Left hindlimb (tissue), 1 donor: ENCODE results near the gene ADD2.
"Not testable (repeated sequence)": the region's sequence is repeated elsewhere in the genome, so short reads cannot be mapped to it uniquely, and the experiment has no call there.

Experiments used
- DNase-seq: peaks from one replicate; pipeline ENCODE4 v3.0.0-alpha.2; 2018

Gene ADD2, protein sequence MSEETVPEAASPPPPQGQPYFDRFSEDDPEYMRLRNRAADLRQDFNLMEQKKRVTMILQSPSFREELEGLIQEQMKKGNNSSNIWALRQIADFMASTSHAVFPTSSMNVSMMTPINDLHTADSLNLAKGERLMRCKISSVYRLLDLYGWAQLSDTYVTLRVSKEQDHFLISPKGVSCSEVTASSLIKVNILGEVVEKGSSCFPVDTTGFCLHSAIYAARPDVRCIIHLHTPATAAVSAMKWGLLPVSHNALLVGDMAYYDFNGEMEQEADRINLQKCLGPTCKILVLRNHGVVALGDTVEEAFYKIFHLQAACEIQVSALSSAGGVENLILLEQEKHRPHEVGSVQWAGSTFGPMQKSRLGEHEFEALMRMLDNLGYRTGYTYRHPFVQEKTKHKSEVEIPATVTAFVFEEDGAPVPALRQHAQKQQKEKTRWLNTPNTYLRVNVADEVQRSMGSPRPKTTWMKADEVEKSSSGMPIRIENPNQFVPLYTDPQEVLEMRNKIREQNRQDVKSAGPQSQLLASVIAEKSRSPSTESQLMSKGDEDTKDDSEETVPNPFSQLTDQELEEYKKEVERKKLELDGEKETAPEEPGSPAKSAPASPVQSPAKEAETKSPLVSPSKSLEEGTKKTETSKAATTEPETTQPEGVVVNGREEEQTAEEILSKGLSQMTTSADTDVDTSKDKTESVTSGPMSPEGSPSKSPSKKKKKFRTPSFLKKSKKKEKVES

DNA sequence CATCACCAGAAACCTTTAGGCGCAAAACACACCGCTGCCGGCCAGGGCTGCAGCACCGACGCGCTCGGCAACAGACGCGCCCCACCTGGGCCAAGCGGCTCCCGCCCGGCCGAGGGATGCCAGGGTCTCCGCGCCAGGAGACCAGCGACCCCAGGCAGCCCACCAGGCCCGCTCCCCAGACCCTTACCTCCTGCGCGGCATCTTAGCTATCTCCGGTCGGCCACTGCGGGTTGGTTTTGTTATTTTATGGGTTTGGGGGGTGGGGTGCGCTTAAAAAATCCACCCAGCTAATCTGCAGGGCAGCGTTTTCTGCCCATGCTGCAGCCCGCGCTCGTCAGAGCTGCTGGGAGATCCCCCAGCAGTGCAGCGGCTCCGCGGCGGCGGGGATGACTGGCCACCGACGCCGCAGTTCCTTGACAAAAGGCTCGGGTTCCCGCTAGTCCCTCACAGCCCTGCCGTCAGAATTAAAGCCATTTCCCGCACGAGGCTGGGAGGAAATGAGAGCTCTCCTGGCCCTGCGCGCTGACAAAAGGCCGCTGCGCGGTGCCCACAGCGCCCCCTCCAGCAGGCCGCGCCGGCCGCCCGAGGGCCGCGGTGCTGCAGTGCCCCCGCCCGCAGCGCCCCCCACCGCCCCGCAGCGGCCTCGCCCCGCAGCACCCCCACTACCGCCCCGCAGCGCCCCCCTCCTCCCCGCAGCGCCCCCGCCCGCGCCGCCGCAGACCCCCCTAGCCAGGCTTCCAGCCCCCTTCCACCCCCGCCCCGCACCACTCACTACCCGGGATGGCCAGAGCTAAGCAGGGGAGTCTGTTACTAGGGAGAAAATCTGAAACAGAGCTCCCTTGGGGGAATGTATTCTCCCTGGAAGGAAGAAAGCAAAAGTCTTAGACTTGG lies at the start of gene ADD2:
Gene ADD2 (minus strand): TSS at position 502 of the 891 bp plus-strand sequence. CDS start 61,792 bp downstream, outside the sequence.
- no peak for DNase-seq

DNA sequence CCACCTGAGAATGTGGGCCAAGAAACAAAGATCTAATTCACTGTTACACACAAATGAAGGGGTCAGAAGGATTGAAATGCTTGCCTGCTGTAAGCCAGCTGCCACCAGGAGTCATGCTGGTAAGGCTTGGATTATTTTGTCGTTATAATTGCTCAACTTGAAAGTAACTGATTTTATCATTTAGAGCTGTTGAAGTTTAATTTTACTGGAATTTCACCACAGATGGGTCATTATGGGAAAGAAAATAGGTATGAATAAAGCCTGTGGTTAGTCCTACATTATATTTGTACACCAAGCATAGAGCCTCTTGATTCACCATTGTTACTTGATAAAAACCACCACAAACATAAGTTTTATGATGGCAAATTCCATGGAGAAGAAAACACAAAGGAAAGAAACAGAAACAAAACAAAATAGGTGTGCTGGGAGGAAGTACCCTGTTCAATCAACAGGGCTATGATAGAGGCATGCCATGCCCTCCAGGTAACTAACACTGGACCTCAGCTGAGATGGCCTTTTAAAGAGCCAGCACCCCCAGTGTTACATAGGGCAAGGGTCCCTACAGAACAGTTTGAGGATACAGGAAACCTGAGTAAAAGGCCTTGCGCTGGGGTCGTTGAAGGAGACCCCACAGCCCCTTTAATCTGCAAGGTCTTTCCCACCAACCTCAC lies 49.4 kb upstream of the ADD2 start:
- no peak for DNase-seq

DNA sequence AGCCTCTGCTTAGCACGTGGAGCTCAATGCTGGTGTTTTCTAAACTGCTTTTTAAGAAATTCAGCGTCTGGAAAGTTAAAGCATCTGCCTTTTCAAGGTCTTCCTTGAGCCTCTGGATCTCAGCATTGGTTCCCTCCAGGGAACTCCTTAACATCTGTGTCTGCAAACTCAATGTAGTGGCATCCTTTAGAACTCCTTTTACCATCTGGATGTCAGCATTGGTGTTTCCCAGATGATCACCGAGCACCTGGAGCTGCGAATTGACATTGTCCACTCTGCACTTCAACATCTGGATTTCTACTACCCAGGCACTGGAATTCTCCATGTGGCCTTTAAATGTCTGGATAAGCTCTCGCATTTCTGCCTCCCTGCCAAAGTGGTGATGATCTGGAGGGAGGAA lies 48.7 kb upstream of the ADD2 start:
- no peak for DNase-seq

DNA sequence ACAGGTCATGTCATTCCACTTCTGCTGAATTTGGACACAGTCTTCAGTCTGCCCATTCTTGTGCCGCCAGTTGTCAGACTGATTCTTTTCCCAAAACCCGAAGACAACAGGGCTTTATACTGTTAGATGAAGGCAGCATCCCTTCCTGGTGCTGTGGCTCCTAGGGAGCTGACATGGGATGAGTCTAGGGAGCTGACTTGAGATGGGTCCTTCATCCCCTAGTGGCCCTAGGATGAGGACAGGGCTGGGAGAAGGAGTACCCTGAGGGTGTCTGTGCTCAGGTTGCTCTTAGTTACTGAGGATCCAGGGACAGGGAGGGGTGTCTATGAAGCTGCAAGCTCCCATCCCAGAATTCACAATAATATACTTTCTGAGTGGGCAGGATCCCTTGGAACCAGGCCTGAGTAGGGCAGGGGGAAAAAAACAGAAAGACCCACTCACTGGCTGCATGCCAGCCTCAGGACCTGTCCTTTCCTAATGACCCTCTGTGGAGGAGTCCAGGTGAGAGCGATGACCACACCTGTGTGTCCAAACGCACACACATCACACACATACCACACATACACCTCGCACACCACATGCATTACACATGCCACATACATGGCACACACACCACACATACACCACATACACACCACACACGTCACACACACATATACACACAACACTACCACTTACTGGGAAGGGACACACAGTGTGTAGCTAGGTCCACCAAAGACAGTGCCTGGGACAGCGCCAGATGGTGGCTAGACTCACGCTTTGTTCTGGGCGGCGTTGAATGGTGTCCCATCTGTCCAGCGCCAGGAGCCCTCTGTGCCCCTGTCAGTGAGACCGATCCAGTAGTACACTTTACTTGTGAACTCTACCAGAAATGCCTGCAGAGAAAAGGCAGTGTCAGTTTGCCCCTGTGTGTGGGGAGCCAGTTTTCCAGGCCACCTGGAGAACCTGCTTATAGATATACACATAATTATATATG lies 41.3 kb upstream of the ADD2 start:
- no peak for DNase-seq

DNA sequence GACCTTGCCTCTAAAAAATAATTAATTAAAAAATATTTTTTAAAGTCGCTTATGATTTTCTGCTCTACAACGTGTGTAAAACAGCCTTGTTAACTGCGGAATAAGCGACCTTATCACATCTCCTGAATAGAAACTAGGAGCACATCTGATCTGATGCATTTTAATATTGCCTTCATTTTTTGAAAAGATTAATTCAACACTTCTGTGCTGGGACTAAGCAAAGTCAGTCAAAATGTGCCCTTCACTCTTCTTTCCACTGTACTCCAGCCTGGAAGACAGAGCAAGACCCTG lies 39.8 kb upstream of the ADD2 start:
- DNase-seq = no peak

DNA sequence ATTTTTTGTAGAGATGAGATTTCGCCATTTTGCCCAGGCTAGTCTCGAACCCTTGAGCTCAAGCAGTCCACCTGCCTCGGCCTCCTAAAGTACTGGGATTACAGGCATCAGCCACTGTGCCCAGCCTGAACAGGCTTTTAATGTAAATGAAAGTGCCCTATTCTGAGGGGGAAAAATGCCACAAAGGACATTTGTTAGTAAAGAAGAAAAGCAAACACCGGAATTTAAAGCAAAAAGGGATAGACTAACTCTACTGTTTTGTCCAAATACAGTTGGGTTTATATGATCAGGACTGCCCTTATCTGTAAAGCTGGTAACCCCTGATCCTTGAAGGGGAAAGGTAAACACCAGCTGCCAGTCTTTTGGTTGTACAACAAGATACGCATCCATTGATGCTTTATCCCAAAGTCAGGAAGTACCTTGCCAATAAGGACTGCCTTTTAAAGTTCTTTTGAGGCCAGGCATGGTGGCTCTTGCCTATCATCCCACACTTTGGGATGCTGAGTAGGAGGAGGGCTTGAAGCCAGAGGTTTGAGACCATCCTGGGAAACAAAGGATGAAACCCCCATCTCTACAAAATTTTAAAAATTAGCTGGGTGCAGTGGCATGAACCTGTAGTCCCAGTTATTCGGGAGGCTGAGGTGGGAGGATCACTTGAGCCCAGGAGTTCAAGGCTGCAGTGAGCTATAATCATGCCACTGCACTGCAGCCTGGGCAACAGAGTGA lies 39.3 kb upstream of the ADD2 start:
- no peak for DNase-seq

DNA sequence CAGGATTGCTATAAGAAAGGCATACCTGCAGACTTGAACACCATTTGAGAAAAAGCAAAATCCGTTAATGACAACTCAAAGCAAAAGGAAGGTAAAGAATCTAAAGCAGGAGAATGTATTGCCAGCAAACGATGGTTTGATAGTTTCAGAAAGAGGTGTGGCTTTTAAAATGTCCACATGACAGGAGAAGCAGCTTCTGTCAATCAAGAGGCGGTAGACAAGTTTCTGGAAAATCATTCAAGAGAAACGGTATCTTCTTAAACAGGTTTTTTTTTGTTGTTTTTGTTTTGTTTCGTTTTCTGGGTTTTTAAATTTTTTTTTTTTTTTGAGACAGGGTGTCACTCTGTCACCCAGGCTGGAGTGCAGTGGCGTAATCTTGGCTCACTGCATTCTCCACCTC lies 38.6 kb upstream of the ADD2 start:
- no peak for DNase-seq

DNA sequence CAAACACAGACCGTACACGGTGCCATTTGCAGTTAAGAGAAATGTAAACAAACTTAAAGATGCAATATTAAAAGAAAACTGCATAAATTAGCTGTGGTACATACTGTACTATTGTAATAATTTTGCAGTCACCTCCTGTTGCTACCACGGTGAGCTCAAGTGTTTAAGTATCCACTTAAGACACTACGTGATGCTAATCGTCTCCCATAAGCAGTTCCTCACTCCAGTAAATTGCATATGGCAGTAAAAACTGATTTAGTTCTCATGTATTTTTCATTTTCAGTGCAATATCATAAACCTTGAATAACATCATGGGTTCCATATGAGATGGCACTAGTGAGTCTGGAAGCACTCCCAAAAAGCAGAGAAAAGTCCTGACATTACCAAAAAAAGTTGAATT lies 38.0 kb upstream of the ADD2 start:
- no peak for DNase-seq

DNA sequence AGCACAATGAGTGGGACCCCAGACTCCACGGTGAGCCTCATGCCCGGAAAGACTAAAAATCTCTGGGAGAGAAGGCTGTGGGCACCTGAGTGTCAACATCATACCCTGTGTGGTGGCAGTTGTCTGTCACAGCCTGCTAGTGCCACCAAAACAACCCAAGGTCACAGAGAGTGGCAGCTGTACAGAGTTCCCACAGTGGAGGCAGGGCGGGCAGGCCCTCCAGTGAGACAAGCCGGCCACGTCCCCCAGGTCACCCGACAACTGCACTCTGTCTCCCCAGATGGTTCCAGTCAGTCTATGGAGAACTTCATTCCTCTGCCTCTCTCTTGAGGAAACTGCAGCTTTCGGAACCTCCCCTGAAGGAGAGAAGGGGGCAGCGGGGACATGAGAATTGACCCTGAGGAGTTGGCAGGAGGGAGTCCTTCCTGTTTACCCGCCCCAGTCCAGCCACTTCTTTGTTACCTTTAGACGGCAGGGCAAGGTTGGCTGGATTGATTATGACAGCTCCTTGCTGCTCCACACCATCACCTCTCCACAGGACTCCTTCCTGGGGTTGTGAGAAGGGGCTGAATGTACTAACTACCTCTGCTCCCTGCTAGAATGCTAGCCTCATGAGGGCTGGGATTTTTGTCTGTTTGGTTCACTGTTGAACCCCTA lies 33.7 kb upstream of the ADD2 start:
- DNase-seq = no peak

DNA sequence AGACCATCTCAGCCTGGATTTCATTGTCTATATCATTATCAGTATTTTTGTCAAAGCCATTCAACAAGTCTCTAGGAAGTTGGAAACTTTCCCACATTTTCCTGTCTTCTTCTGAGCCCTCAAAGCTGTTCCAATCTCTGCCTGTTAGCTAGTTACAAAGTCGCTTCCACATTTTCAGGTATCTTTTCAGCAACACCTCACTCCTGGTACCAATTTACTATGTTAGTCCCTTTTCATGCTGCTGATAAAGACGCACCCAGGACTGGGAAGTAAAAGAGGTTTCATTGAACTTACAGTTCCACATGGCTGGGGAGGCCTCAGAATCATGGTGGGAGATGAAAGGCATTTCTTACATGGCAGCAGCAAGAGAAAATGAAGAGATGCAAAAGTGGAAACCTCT lies 31.7 kb upstream of the ADD2 start:
- no peak for DNase-seq

DNA sequence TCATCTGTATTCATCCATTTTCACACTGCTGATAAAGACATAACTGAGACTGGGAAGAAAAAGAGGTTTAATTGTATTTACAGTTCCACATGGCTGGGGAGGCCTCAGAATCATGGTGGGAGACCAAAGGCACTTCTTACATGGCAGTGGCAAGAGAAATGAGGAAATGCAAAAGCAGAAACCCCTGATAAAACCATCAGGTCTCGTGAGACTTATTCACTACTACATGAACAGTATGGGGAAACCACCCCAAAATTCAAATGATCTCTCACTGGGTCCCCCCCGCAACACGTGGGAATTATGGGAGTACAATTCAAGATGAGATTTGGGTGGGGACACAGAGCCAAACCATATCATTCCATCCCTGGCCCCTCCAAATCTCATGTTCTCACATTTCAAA lies 30.0 kb upstream of the ADD2 start:
- DNase-seq = not testable (repeated sequence)

DNA sequence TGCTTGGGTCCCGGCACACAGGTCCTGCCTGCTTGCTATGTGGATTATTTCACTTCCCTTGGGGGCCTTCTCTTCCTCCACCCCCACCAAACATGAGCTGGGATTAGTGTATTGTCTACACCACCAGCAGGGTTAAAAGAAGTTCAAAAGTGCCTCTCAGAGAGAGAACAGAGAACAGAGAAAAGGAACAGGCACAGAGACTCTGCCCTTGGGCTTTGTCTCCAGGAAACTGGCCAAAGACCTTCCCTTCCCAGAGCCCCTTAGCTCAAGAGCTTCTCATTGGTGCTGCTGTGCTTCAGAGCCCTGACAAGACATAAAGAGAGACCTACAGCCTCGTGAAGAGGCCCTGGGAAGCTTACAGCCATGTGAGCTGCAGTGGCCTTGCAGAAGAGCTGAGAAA lies 29.5 kb upstream of the ADD2 start:
- no peak for DNase-seq

DNA sequence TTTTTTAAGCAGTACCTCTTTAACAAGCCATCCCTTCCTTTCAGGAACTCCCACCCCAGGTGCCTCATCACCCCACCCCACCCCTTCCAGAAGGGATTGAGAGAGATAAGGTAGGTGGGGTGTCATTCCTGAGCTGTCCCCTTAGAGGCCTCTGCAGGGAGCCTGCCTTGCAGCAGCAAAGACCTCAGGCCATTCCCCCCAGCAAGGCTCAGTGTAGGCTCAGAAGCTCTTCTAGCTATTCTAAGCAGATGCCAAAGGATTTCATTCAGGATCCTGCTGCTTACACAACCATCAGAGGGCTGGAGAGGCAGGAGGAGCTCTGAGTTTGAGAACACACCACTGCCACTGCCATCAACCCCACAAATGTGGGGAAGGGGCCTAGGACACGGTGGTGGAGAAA lies 28.3 kb upstream of the ADD2 start:
- DNase-seq = no peak

DNA sequence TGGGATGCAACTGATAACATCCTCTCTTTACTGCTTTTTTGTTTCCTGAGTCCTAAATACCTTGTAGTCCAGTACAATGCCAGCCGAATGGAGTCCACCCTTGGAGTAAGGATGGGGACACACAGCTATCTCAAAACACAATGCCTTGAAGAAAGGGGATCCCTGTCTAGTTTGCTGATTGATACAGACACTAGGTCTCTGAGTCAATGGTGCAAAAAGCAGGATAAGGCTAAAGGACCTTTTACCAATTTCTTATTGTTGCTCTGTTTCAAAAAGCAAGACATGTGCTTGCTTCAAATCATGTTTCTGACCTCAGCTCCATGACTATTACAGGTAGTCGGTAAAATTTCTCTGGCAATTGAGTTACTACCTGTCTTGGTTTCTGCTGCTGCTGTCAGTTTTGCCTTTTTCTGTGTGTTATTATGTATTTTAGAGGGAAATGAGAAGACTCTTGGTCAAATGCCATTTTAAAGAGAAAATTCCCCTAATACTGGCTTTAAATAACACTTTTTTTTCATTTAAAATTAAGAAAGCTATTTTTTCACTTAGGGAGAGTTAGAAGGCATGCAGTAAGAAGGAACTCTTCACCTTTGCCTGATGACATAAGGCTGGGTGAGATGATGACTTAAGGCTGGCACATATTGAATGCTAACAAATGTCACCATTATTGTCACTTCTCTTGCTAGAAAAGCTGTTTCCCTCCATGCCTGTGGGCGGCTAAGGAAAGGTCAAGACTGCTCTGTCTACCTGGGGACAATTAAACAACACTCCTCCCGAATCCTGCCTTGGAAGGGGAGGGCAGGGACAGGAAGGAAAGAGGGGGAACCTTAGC lies 27.4 kb upstream of the ADD2 start:
- DNase-seq = no peak

DNA sequence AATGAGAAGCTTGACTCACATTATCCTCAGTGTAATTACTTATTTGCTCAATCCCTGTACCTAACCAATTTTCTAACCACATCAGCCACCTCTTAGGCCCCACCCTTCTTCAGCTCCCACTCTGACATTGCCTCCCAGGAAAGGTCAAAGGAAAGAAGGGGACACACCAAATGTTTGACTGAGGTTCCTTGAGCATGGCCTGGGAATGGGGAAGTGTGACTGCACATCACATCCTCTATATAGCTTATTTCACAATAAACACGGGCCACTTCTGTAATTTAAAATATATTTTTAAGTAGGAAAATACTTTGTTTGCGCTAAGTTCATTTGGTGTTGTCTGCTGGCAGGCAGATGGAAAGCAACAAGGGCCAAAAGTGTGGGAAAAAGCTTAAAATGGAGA lies 25.4 kb upstream of the ADD2 start:
- no peak for DNase-seq

DNA sequence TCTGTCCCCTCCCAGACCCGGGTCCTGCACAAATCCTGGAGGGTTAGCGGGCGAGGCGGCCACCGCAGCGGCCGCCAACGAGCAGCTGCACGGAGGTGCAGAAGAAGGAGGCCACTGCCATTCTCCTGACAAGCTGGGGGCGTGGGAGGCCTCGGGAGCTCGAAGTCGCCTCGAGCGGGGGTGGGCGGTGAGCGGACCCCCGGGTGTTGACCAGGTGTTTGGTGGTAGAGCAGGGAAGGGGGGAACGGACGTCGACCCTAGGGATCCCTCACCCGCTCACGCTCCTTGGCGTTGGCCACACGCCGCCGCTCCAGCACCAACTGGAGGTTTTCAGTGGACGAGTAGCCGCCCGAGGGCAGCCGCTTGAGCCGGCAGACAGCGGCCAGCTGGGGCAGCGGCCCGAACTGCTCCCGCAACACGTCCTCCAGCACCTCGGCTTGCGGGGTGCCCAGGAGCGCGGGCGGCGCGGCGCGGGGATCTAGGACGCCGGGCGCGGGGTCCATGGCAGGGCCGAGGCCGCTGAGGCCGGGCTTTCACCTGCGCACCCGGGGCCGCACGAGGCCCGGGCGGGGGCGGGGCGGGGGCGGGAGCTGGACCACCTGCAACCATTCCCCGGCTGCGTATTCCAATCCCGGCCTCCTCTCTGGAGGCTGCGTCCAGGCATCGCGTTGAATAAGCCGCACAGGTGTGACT lies 22.3 kb upstream of the ADD2 start, which contains the start of gene FIGLA:
Gene FIGLA (minus strand): TSS at position 508 of the 693 bp plus-strand sequence. CDS start 5 bp downstream, at position 503.
- DNase-seq = no peak

DNA sequence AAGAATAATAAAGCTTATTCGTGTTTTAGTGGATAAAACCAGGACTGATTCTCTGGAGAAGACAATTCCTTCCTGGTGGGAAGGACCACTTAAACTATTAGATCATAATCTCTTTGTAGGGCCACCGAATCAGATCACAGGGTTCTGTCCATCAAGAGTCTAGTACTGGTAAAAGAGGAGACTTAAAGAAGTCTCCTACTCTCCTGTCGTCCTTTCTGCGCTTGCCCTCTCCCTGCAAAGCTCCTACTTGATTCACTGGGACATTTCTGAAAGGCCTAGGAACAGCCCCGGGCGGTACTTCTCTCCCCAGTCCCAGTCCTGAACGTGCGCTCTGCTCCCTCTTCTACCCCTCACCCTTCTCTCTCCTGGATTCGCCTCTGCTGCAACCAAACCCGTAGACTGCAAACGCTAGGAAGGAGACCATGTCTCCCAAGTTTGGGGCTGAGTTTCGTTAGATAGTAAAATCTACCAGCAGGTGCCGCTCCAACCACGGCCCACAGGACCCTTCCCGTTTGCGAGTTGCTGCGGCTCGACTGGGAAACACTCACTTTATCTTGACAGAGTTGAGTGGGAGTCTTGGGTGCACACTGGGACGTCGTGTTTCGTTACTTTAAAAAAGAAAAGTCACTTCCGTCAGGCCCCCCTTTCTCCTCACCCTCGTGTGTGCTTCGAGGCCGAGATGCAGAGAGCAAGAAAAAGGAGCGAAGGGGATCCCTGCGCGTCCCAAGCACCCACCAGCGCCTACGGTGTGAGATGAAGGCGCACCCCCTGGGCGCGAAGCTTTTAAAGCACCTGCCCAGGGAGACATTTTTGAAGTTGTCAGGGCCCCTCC lies 21.5 kb upstream of the ADD2 start:
- DNase-seq = peak; percentile 66
